ENCODE measurements around the gene CALD1. TPM values are rescaled to one million over a fixed set of nuclear protein-coding genes. Genes with fewer than 3 reads are reported as not detected.

CALD1 gene
- total and polyA plus RNA-seq, 2 experiments from 2014 or later, result 132 to 842 TPM

DNA sequence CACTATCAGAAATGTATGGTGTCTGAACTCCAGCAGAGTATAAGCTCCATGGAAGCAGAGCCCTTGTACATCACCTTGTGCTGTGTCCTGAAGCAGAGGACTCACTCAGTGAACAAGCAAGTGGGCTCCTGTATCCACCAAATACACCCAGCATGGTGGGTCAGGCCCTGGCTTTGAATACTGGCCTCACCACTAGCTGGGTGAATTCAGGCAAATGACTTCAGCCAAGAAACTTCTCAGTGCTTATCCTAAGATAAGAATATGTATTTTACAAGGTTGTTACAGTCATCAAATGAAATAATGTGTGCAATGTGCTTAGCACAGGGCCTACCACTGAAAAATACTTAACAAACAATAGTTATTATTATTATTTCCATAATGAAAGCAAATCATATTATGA, 62.6 kb downstream of the CALD1 start:
- H3K4me1 Mint-ChIP-seq, result peaks cover 25% of the 10 kb centered on the region
- H3K36me3 Mint-ChIP-seq (ENCODE audit: low read depth), result peaks cover 36% of the 10 kb centered on the region
- H3K4me2 ChIP-seq, result no peak overlapping the region
- DNase-seq (ENCODE audit: low spot score), result no peak
- H3K4me1 ChIP-seq (ENCODE audit: insufficient read depth), result no peaks in the 10 kb centered on the region
- no peaks in the 10 kb centered on the region for H3K27me3 ChIP-seq (ENCODE audit: insufficient read depth)
- TF ChIP-seq ZNF114 (CRISPR knock-in tag; IDR thresholded peaks at IDR 0.05) (no peak), ZNF331 (CRISPR knock-in tag; IDR thresholded peaks at IDR 0.05; ENCODE audit: low read depth) (no peak), POLR2AphosphoS5 (IDR thresholded peaks at IDR 0.05; ENCODE audit: low read depth) (no peak), JUNB (IDR thresholded peaks at IDR 0.05; ENCODE audit: unreplicated experiment) (no peak), EZH2 (IDR thresholded peaks at IDR 0.05; ENCODE audit: low read depth, unreplicated experiment) (no peak), NANOG (IDR thresholded peaks at IDR 0.05; ENCODE audit: borderline replicate concordance) (no peak), CREB1 (CRISPR knock-in tag; IDR thresholded peaks at IDR 0.05; ENCODE audit: low read depth) (no peak), STAT1 (IDR thresholded peaks at IDR 0.05; ENCODE audit: unreplicated experiment) (no peak), EZH2phosphoT487 (IDR thresholded peaks at IDR 0.05; ENCODE audit: unreplicated experiment) (no peak)
- TF ChIP-seq, protein P1, sequence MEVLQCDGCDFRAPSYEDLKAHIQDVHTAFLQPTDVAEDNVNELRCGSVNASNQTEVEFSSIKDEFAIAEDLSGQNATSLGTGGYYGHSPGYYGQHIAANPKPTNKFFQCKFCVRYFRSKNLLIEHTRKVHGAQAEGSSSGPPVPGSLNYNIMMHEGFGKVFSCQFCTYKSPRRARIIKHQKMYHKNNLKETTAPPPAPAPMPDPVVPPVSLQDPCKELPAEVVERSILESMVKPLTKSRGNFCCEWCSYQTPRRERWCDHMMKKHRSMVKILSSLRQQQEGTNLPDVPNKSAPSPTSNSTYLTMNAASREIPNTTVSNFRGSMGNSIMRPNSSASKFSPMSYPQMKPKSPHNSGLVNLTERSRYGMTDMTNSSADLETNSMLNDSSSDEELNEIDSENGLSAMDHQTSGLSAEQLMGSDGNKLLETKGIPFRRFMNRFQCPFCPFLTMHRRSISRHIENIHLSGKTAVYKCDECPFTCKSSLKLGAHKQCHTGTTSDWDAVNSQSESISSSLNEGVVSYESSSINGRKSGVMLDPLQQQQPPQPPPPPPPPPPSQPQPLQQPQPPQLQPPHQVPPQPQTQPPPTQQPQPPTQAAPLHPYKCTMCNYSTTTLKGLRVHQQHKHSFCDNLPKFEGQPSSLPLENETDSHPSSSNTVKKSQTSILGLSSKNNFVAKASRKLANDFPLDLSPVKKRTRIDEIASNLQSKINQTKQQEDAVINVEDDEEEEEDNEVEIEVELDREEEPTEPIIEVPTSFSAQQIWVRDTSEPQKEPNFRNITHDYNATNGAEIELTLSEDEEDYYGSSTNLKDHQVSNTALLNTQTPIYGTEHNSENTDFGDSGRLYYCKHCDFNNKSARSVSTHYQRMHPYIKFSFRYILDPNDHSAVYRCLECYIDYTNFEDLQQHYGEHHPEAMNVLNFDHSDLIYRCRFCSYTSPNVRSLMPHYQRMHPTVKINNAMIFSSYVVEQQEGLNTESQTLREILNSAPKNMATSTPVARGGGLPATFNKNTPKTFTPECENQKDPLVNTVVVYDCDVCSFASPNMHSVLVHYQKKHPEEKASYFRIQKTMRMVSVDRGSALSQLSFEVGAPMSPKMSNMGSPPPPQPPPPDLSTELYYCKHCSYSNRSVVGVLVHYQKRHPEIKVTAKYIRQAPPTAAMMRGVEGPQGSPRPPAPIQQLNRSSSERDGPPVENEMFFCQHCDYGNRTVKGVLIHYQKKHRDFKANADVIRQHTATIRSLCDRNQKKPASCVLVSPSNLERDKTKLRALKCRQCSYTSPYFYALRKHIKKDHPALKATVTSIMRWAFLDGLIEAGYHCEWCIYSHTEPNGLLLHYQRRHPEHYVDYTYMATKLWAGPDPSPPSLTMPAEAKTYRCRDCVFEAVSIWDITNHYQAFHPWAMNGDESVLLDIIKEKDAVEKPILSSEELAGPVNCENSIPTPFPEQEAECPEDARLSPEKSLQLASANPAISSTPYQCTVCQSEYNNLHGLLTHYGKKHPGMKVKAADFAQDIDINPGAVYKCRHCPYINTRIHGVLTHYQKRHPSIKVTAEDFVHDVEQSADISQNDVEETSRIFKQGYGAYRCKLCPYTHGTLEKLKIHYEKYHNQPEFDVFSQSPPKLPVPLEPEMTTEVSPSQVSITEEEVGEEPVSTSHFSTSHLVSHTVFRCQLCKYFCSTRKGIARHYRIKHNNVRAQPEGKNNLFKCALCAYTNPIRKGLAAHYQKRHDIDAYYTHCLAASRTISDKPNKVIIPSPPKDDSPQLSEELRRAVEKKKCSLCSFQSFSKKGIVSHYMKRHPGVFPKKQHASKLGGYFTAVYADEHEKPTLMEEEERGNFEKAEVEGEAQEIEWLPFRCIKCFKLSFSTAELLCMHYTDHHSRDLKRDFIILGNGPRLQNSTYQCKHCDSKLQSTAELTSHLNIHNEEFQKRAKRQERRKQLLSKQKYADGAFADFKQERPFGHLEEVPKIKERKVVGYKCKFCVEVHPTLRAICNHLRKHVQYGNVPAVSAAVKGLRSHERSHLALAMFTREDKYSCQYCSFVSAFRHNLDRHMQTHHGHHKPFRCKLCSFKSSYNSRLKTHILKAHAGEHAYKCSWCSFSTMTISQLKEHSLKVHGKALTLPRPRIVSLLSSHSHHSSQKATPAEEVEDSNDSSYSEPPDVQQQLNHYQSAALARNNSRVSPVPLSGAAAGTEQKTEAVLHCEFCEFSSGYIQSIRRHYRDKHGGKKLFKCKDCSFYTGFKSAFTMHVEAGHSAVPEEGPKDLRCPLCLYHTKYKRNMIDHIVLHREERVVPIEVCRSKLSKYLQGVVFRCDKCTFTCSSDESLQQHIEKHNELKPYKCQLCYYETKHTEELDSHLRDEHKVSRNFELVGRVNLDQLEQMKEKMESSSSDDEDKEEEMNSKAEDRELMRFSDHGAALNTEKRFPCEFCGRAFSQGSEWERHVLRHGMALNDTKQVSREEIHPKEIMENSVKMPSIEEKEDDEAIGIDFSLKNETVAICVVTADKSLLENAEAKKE (CRISPR knock-in tag; IDR thresholded peaks at IDR 0.05), result no peak
- TF ChIP-seq, protein P2, sequence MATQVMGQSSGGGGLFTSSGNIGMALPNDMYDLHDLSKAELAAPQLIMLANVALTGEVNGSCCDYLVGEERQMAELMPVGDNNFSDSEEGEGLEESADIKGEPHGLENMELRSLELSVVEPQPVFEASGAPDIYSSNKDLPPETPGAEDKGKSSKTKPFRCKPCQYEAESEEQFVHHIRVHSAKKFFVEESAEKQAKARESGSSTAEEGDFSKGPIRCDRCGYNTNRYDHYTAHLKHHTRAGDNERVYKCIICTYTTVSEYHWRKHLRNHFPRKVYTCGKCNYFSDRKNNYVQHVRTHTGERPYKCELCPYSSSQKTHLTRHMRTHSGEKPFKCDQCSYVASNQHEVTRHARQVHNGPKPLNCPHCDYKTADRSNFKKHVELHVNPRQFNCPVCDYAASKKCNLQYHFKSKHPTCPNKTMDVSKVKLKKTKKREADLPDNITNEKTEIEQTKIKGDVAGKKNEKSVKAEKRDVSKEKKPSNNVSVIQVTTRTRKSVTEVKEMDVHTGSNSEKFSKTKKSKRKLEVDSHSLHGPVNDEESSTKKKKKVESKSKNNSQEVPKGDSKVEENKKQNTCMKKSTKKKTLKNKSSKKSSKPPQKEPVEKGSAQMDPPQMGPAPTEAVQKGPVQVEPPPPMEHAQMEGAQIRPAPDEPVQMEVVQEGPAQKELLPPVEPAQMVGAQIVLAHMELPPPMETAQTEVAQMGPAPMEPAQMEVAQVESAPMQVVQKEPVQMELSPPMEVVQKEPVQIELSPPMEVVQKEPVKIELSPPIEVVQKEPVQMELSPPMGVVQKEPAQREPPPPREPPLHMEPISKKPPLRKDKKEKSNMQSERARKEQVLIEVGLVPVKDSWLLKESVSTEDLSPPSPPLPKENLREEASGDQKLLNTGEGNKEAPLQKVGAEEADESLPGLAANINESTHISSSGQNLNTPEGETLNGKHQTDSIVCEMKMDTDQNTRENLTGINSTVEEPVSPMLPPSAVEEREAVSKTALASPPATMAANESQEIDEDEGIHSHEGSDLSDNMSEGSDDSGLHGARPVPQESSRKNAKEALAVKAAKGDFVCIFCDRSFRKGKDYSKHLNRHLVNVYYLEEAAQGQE (IDR thresholded peaks at IDR 0.05; ENCODE audit: unreplicated experiment), result no peak
- TF ChIP-seq, protein P3, sequence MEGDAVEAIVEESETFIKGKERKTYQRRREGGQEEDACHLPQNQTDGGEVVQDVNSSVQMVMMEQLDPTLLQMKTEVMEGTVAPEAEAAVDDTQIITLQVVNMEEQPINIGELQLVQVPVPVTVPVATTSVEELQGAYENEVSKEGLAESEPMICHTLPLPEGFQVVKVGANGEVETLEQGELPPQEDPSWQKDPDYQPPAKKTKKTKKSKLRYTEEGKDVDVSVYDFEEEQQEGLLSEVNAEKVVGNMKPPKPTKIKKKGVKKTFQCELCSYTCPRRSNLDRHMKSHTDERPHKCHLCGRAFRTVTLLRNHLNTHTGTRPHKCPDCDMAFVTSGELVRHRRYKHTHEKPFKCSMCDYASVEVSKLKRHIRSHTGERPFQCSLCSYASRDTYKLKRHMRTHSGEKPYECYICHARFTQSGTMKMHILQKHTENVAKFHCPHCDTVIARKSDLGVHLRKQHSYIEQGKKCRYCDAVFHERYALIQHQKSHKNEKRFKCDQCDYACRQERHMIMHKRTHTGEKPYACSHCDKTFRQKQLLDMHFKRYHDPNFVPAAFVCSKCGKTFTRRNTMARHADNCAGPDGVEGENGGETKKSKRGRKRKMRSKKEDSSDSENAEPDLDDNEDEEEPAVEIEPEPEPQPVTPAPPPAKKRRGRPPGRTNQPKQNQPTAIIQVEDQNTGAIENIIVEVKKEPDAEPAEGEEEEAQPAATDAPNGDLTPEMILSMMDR (conservative IDR thresholded peaks at IDR 0.05; ENCODE audit: low read depth in 2 of 2), result no peak
- TF ChIP-seq, protein P4, sequence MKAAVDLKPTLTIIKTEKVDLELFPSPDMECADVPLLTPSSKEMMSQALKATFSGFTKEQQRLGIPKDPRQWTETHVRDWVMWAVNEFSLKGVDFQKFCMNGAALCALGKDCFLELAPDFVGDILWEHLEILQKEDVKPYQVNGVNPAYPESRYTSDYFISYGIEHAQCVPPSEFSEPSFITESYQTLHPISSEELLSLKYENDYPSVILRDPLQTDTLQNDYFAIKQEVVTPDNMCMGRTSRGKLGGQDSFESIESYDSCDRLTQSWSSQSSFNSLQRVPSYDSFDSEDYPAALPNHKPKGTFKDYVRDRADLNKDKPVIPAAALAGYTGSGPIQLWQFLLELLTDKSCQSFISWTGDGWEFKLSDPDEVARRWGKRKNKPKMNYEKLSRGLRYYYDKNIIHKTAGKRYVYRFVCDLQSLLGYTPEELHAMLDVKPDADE (IDR thresholded peaks at IDR 0.05), result no peak
- H3K9me3 Mint-ChIP-seq, result no peaks in the 10 kb centered on the region
- H3K4me3 ChIP-seq, result no peak overlapping the region
- no peak overlapping the region for H3K4me3 Mint-ChIP-seq
- no peaks in the 10 kb centered on the region; the same call in 1 of the 2 replicates for H3K36me3 ChIP-seq (ENCODE audit: insufficient read depth)
- no peak overlapping the region for H2AFZ ChIP-seq
- peaks cover 44% of the 10 kb centered on the region for H3K79me2 ChIP-seq (replicated peaks; ENCODE audit: insufficient read depth)
- peaks cover 11% of the 10 kb centered on the region for H3K9me2 ChIP-seq (ENCODE audit: insufficient read depth)
- no peaks in the 10 kb centered on the region for H4K20me1 ChIP-seq (replicated peaks; ENCODE audit: insufficient read depth)
- no peaks in the 10 kb centered on the region for H3F3A ChIP-seq (replicated peaks; ENCODE audit: low read depth)
- H3K27ac Mint-ChIP-seq, result no peak overlapping the region
- ATAC-seq, result no peak
- no peaks in the 10 kb centered on the region for H3K27me3 Mint-ChIP-seq (ENCODE audit: insufficient read depth, low read depth, poor library complexity)
- no peak overlapping the region for H3K27ac ChIP-seq (ENCODE audit: low read depth)

Measured in GM23338 (cell line).